Stimulated activated CD4-positive, alpha-beta T cell treated with anti-CD3 and anti-CD28 coated beads, Interleukin-15, amount 100 ng/mL, for 1 hour (primary cell): ENCODE results near the gene ZBTB16.

Source experiments
- DNase-seq, 2 donors: peaks; one replicate each; pipeline ENCODE4 v3.0.0-alpha.2; 2020; ENCODE audit warnings: low read depth in 1 of 2, low spot score in 1 of 2

Gene ZBTB16

DNA sequence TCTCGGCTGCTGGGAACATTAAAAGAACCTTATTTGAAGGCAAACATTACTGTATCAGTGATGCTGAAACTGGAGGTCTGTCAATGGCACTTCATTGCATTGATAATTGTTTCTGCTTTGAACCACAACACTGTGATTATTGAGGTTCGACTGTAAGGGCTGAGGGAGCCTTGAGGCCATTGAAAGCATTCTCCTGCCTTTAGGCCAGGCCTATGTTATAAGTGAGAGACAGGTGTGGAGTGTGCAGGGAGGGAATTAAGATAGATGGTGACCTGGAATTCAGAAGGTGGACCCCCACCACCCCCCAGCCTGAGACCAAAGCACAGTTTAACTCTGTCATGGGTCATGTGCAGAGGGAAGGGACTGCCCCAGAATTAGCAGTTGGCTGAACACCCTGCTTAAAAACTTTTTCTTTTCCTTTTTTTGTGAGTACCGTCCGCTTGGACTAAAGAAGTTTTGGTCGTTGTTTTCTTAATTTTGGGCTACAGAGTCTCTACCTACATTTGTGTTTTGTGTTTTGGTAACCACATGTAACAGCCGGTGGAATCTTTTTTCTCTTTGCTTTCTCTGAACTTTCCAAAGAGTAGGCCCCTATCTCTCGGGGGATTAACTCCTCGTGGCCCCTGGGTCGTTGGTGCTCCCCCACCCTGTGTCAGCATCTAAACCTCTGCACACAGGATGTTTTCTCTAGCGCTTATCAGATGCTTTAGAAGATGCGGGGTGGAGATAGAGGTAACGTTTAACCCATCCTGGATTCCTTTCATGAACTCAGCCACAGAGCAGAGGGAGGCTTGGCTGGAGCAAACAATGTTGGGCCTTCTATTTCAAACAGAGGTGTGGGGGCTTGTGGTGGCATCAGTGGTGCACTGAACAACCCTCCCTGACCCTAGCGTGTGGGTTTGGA is 43.7 kb downstream of the ZBTB16 start:
- DNase-seq = no peak

- DNase-seq = no peak
Observed at GRCh38 chr11:114105611-114106010, 46.1 kb downstream of the ZBTB16 start.

- DNase-seq = no peak
Observed at GRCh38 chr11:114106047-114106446, 46.5 kb downstream of the ZBTB16 start.

DNA sequence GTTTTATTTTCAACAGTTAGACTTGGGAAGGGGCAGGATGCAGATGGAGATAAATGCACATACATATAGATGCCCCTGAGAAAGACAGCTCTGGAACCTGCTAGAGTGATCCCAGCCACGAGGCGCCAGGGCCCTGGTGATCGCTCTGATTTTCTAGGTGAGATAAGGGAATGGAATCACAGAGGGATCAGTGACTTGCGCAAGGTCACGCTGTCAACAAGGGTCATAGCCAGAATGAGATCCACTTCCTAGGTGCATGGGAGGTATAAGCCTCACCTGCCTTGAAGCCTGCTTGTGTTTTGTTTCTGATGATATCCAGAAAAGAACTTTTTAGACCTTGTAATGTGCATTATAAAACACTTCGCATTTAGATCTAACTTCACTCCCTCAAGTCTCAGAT is 47.5 kb downstream of the ZBTB16 start:
- DNase-seq = no peak

- DNase-seq = no peak
Observed at GRCh38 chr11:114108501-114109205, 49.1 kb downstream of the ZBTB16 start.

- DNase-seq = no peak
Observed at GRCh38 chr11:114109206-114110090, 49.9 kb downstream of the ZBTB16 start.

GRCh38 chr11:114110123-114110522 is 50.6 kb downstream of the ZBTB16 start:
- DNase-seq = no peak

- no peak for DNase-seq
Observed at GRCh38 chr11:114110952-114111947, 51.7 kb downstream of the ZBTB16 start.

DNA sequence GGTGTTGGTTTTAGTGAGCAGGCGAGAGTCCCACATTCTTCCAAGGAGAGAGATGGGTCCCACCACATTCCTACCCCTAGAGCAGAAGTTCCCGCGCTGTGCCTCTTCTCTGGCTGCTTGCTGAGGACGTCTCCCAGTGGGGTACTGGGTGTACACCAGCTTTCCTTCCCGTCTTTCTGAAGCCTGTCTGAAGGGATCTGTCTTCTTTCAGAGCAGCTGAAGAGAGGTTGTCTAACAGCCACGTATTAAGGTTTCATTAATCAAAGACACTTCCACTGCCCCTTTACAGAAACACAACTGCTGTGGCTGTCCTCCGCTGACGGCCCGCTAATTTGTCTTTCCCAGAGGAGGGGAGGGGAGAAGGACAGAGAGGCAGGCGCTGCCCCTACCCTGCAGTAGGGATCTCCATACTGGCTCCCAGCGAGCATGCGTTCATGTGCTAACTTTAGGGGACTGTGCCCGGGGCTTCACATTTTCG is 56.0 kb downstream of the ZBTB16 start:
- no peak for DNase-seq

DNA sequence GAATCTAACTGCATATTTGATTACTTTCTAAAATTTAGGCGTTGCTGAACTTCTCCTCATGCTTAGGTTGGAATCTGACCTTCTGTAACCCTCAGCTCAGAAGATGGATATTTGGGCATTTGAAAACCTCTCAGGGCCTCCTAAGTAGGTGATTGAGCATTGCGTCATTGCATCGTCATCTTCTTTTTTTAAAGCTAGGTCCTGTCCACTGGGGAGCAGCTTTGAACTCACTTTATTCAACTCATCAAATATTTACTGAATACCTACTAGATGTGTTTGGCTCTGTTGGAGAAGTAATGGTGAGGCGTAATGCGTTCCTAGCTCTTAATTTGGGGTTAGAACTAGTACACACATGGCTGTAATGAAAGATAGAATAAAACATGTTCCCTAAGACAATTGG is 56.8 kb downstream of the ZBTB16 start:
- no peak for DNase-seq

- DNase-seq = no peak
Observed at GRCh38 chr11:114116800-114117199, 57.3 kb downstream of the ZBTB16 start.

GRCh38 chr11:114120606-114121005 is 61.1 kb downstream of the ZBTB16 start:
- no peak for DNase-seq

GRCh38 chr11:114121138-114121537 is 61.6 kb downstream of the ZBTB16 start:
- DNase-seq = no peak

GRCh38 chr11:114121804-114122504 is 62.4 kb downstream of the ZBTB16 start:
- DNase-seq = no peak

GRCh38 chr11:114122686-114123085 is 63.2 kb downstream of the ZBTB16 start:
- DNase-seq = no peak

- no peak for DNase-seq
Observed at GRCh38 chr11:114123692-114124330, 64.3 kb downstream of the ZBTB16 start.

GRCh38 chr11:114124601-114125144 is 65.2 kb downstream of the ZBTB16 start:
- DNase-seq = no peak

DNA sequence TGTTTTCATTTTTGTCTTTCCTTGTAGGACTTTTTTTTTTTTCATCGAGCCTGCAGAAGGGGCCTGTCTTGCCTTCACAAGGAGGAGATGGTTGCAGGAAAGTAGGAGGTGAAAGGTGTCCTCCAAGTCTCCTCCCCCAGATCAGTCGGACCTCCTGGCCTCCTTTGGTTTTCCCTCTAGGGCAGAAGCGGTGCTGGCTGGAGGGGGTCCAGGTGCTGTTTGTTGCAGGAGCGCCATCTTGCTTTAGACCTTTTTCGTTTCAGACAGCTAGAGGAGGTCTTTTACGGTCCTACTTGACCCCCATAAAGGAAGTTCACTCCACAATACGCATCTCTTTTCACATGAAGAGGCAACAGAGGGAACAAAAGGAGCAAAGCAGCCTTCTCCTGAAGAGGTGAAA is 66.0 kb downstream of the ZBTB16 start:
- DNase-seq = no peak

- DNase-seq = no peak
Observed at GRCh38 chr11:114125959-114126358, 66.4 kb downstream of the ZBTB16 start.
